ENCODE data around the gene PTOV1. TPM values are rescaled to one million over a fixed set of nuclear protein-coding genes. Genes with fewer than 3 reads are reported as not detected.

PTOV1 gene
- total and polyA plus RNA-seq, 2 of the 4 experiments (the other 2 are of a cell fraction) = 34.4 to 107 TPM

GRCh38 chr19:49817964-49818648 is 32.9 kb upstream of the PTOV1 start, which contains the start of gene MED25:
Gene MED25 (plus strand): TSS chr19:49818289. CDS start chr19:49818342, 53 bp downstream.
- Histone ChIP-seq H4K8ac (ENCODE audit: low read depth in 2 of 2, low read length in 2 of 2) (peak within 1 kb of the TSS; percentile 54 to 99), H3K79me1 (ENCODE audit: low read depth in 1 of 2, low read length in 2 of 2) (peaks cover 15 to 37% of the 10 kb centered on the region in 2 experiments), H2BK120ac (ENCODE audit: low read depth, low read length) (peak within 1 kb of the TSS; percentile 92), H3K36me3 (ENCODE audit: control insufficient read depth, insufficient read depth, low read length) (peaks cover 2% of the 10 kb centered on the region), H3K27me3 (ENCODE audit: control insufficient read depth, insufficient read depth, low read length) (no peaks in the 10 kb centered on the region), H3K27ac (ENCODE audit: insufficient read depth, low read length) (peak within 1 kb of the TSS; percentile 84), H4K20me1 (ENCODE audit: insufficient read depth, low read length) (0 out of 2 replicates have a peak, but pooled peaks cover 7% of the 10 kb centered on the region), H3K14ac (replicated peaks; ENCODE audit: low read depth, low read length) (peak within 1 kb of the TSS; percentile 98), H2AFZ (replicated peaks; ENCODE audit: low read length, poor library complexity) (peak within 1 kb of the TSS; percentile 99), H3K4me1 (ENCODE audit: control insufficient read depth, insufficient read depth, low read length) (peaks cover 6% of the 10 kb centered on the region), H4K91ac (ENCODE audit: insufficient read depth, low read depth, low read length) (peak within 1 kb of the TSS; percentile 96), H3K4ac (ENCODE audit: low read depth, low read length) (peak within 1 kb of the TSS; percentile 96), H2BK15ac (ENCODE audit: low read depth, low read length) (peak within 1 kb of the TSS; percentile 78; the same call in 1 of the 3 replicates), H3K9ac (ENCODE audit: low read depth, low read length) (peak within 1 kb of the TSS; percentile 86), H3K4me2 (ENCODE audit: low read depth, low read length) (peak within 1 kb of the TSS; percentile 65), H3K23ac (ENCODE audit: low read depth, low read length) (peak within 1 kb of the TSS; percentile 95), H2AK5ac (ENCODE audit: low read depth, low read length) (peak within 1 kb of the TSS; percentile 87), H2BK5ac (ENCODE audit: low read depth, low read length, poor library complexity, severe bottlenecking) (peak within 1 kb of the TSS; percentile 94), H3K56ac (ENCODE audit: extremely low read depth, insufficient read depth, low read length) (peak within 1 kb of the TSS; percentile 79), H3K9me3 (ENCODE audit: control insufficient read depth, insufficient read depth, low read length) (no peaks in the 10 kb centered on the region), H2AK9ac (replicated peaks; ENCODE audit: low read depth, low read length, poor library complexity) (peak within 1 kb of the TSS; percentile 93), H3K9me1 (ENCODE audit: insufficient read depth, low read length) (peaks cover 6% of the 10 kb centered on the region), H2BK20ac (ENCODE audit: low read depth, low read length) (peak within 1 kb of the TSS; percentile 92; the same call in 1 of the 2 replicates), H3K18ac (ENCODE audit: low read depth, low read length) (peak within 1 kb of the TSS; percentile 93), H4K5ac (ENCODE audit: low read depth, low read length) (peak within 1 kb of the TSS; percentile 73), H3K4me3 (ENCODE audit: insufficient read depth, low read depth, low read length) (peak within 1 kb of the TSS; percentile 68)
- WGBS, 2 experiments (ENCODE audit: extremely low coverage in 2 of 2, insufficient read length in 1 of 2) = 0% methylated on average over 8 of the region's 57 CpGs; no CpG with 5 or more reads in 1 of the 2 experiments
- DNase-seq (peak; percentile 76), ATAC-seq (ENCODE audit: low read depth) (peak; percentile 76)
- ChIA-PET CTCF (no interaction called here), POLR2A (ENCODE audit: unreplicated experiment) (no interaction called here)
- BruUV-seq (replicated peaks) = no TSS peak
- in situ Hi-C loops (cut with MboI; ENCODE audit: low sequenced_read_pairs) (no loop called here), dilution Hi-C loops (cut with HindIII; ENCODE audit: low sequenced_read_pairs, unreplicated experiment) (no loop called here), intact Hi-C loops (cut with micrococcal nuclease) (loop anchor here (2.0 to 10.0 kb wide), 2 partner anchors 31 to 103 kb away; no protein-coding TSS in a partner anchor)
- TF ChIP-seq SMC3 (IDR thresholded peaks at IDR 0.05; ENCODE audit: low read depth, low read length) (no peak), MAZ (IDR thresholded peaks at IDR 0.05; ENCODE audit: borderline replicate concordance, low read depth, low read length) (peak; percentile 63; the same call in 1 of the 2 replicates), MXI1 (IDR thresholded peaks at IDR 0.05; ENCODE audit: borderline replicate concordance, low read depth, low read length) (peak; percentile 63; the same call in 1 of the 2 replicates), ELK1 (IDR thresholded peaks at IDR 0.05; ENCODE audit: borderline replicate concordance, low read depth, low read length) (no peak), CEBPB (IDR thresholded peaks at IDR 0.05; ENCODE audit: low read depth, low read length) (no peak), NFE2L2 (IDR thresholded peaks at IDR 0.05; ENCODE audit: low read depth, low read length) (no peak)
